ENCODE results near the gene CCDC9. TPM values are rescaled to one million over a fixed set of nuclear protein-coding genes. Genes with fewer than 3 reads are reported as not detected.

CCDC9 gene
- total and polyA plus RNA-seq, 2 of the 8 experiments (the other 6 are each of a cell fraction or from before 2014, with no cell fraction given): 3.7 to 29.8 TPM

- TF ChIP-seq ATF2 (IDR thresholded peaks at IDR 0.05; ENCODE audit: low read length) (peak; percentile 94), TAF7 (optimal IDR thresholded peaks at IDR 0.05; ENCODE audit: borderline replicate concordance, low read depth, low read length) (no peak), USF2 (IDR thresholded peaks at IDR 0.05; ENCODE audit: low read length) (no peak), EP300 (IDR thresholded peaks at IDR 0.05; ENCODE audit: borderline replicate concordance in 1 of 2, low read depth in 2 of 2, low read length in 2 of 2) (peak in 1 of 2 experiments; percentile 38; a peak in 1 of 3 replicates), RFX5 (IDR thresholded peaks at IDR 0.05; ENCODE audit: borderline replicate concordance, low read depth, low read length) (peak; percentile 74; the same call in 1 of the 2 replicates), ASH2L (IDR thresholded peaks at IDR 0.05; ENCODE audit: low read length) (peak; percentile 41), HDAC6 (IDR thresholded peaks at IDR 0.05; ENCODE audit: low read depth, low read length) (peak; percentile 46), GABPA (IDR thresholded peaks at IDR 0.05; ENCODE audit: borderline replicate concordance, insufficient read depth, low read length) (no peak), SIN3A (conservative IDR thresholded peaks at IDR 0.05 in 1 of 2, IDR thresholded peaks at IDR 0.05 in 1 of 2; ENCODE audit: low read depth in 1 of 2, low read length in 2 of 2) (peak in 1 of 2 experiments; percentile 52; a peak in 1 of 4 replicates), JUND (IDR thresholded peaks at IDR 0.05; ENCODE audit: low read length) (peak; percentile 94), CREB1 (IDR thresholded peaks at IDR 0.05) (peak; percentile 74), TAF1 (IDR thresholded peaks at IDR 0.05; ENCODE audit: low read depth, low read length) (0 out of 2 replicates have a peak, but pooled peaks have one; percentile 42)
These were observed 15.1 kb upstream of the CCDC9 start (continued) for GRCh38 chr19:47240996-47241918.

Data from H1 (cell line).